Ecto neural progenitor cell (in vitro differentiated cells): ENCODE data around the gene GUCY2D.
"Not testable (repeated sequence)": the region's sequence is repeated elsewhere in the genome, so short reads cannot be mapped to it uniquely, and the experiment has no call there.

Experiments
- DNase-seq: peaks from one replicate; pipeline ENCODE4 v3.0.0-alpha.2; 2018; ENCODE audit warnings: low spot score

Gene GUCY2D

DNA sequence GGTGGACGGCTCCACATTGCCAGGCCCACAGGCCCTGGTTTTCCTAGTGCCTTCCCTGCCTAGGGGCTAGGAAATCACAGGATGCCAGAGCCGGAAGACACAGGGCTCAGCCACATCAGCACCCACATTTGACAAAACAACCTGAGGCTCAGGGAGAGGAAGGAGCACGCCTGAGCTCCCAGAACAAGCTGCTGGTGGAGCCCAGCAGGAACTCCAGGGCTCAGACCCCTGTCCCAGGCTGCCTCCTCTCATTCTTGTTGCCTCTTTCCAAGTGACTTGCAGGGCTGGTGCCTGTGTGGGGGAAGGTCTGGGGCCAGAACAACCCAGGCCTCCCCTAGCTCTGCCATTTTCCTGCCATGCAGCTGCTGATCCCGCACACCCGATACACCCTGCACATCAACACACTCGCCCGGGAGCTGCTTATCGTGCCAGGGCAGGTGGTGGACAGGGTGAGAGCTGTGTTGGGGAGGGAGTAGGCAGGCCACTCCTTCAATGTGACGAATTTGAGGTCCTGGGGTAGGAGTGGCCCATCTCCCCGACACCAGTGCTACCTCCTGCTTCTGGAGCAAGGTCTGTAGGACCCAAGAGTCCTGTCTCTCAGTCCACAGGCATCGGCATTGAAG is 44.0 kb downstream of the GUCY2D start:
- DNase-seq = no peak

DNA sequence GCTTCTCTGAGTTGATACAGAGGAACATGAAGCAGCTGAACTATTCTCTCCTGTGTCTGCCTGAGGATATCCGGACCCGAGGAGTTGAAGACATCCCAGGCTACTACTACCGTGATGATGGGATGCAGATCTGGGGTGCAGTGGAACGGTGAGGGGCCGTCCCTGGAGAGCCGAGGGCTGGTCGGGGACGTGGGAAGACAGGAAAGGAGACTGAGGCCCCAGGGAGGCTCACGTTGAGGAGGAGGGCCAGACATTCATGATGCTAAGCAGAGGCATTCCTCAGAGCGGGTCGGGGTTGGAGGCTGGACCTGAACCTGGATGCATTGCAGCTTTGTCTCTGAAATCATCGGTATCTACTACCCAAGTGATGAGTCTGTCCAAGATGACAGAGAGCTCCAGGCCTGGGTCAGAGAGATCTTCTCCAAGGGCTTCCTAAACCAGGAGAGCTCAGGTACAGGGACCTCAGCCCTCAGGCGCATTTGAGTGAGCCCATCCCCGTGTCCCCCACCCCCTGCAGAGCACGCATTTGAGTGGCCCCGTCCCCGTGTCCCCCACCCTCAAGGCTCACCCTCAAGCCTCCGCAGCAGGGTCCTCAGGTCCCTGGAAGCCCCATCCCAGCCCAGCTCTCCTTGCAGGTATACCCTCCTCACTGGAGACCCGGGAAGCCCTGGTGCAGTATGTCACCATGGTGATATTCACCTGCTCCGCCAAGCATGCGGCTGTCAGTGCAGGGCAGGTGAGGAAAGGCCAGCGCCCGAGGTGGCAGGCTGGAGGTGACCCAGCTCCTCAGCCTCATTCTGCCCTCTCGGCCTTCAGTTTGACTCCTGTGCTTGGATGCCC is 44.7 kb downstream of the GUCY2D start:
- DNase-seq = no peak

DNA sequence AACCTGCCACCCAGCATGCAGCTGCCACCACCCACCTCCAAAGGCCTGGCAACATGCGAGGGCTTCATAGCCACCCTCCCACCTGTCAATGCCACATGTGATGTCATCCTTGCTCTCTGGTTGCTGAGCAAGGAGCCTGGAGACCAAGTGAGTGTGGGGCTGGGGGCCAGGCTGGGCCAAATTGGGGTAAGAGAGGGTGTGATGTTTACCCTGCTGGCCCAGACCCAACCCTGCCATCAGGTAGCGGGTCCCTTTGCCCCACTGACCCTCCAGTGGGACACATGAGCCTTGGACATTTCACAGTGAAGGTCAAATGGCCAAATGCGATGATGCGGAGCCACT is 45.3 kb downstream of the GUCY2D start:
- DNase-seq = no peak

DNA sequence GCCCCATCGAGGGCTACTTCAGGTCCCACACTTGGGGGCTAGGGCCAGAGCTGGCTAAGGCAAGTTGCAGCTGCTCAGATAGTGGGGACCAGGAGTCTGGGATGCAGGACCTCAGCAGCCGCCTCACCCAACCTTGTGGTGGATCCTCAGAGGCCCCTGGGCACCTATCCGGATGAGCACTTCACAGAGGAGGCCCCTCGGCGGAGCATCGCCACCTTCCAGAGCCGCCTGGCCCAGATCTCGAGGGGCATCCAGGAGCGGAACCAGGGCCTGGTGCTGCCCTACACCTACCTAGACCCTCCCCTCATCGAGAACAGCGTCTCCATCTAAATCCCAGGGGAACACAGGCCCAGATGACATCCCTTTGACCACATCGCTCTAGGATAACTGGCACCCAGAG is 45.8 kb downstream of the GUCY2D start:
- DNase-seq = no peak

GRCh38 chr17:8048736-8049135 is 46.3 kb downstream of the GUCY2D start:
- no peak for DNase-seq

DNA sequence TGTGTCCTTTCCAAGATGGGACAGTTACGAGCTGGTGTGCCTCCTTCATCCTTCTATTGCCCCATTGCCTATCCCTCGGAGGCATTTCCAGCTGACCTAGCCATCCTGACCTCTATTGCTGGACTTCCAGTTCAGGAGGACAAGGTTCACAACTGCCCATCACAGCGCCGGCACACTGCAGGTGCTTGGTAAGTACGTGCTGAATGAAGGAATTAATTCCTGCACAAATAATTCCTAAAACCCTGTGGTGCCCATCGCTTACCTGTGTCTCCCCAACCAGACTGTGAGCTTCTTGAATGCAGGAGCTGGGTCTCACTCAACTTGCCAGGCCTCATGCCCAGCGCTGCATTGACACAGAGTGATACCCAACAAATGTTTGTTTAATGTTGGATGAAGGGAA is 49.4 kb downstream of the GUCY2D start:
- DNase-seq = no peak

- no peak for DNase-seq
Measured at GRCh38 chr17:8052256-8053252, 50.1 kb downstream of the GUCY2D start.

- no peak for DNase-seq
Measured at GRCh38 chr17:8053600-8053999, 51.2 kb downstream of the GUCY2D start.

- DNase-seq = no peak
Measured at GRCh38 chr17:8055851-8056231, 53.4 kb downstream of the GUCY2D start.

DNA sequence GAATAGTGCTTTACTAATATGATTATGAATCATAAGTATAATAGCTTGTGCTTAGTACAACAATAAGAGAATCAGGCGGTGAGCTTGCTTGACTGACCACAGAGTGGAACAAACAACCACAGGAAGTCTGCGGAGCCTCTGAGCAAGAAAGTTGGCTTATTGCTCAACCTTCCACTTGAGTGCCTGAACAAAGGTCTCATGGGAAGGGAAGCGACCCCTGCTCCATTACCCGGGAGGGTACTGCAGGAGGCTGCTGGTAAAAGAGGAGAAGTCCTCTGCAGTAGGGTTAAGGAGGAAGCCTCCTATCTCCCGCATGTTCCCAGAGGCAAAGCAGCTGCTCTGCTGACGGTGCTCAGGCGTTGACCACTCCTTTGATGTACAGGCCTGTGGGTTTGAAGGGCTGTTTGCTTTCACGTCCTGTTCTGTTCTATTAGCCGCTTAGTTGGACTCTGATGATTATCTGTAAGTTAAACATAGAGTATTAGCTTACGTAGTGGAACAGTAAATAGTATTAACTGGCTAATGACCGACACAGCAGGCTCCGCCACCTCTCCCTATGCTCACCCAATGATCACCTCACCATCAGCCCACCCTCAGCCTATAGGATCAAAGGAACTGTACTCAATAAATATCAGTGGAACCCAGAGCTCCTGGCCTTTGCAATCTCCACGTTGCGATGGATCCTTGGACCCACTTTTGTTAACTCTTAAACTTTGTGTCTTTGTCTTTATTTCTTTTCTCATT is 54.0 kb downstream of the GUCY2D start:
- no peak for DNase-seq

DNA sequence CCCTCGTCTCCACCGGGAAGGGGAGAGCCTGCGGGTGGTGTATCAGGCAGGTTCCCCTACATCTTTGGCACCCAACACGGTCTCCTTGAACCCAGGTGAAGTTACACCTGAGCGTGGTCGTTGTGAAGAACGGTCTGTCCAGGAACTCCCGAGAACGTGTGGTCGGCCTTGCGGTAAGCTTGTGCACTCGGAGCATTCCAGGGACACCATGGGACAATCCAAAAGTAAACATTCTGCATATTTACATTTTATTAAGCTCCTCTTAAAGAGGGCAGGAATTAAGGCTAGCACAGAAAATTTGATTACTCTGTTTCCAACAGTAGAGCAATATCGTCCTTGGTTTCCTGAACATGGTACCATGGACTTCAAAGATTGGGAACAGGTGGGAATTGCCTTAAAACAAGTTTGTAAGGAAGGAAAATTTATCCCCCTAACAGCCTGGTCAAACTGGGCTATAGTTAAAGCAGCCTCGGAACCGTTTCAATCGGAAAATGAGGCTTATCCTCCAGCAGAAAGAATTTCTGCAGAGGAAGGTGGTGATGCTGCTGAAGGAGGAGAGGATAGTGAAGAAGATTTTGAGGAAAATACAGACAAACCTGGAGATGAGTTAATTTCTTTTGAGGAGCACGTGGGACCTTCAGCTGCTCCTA is 54.7 kb downstream of the GUCY2D start:
- DNase-seq = no peak

DNA sequence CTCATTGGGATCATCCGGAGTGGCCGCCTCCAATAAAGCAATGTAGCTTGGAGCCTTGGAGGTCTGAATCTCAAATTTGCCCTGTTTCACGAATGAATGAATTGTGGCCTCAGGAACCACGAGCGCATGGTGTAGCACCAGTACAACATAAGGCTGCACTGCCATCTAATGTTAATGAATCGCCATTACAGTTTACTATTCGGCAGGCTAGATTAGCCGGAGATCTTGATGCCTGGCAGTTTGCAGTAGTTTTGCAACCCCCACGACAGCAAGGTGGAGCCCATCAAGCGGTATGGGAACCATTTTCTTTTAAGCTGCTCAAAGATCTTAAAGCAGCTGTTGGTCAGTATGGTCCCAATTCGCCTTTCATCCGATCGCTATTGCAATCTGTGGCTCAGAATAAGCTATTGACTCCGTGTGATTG is 55.3 kb downstream of the GUCY2D start:
- peak; percentile 74 for DNase-seq

DNA sequence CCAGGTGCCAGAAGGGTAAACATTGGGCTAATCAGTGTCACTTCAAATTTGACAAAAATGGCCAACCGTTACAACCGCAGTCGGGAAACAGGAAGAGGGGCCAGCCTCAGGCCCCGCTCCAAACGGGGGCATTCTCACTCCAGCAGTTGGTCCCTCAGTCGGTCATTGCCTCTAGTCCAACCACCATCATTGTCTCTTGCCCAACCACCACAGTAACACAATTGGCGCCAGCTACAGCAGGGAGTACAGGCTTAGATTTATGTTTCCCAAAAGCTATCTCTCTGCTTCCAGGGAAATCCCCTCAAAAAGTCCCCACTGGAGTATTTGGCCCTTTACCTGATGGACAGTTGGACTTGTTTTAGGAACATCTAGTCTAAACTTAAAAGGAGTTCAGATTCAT is 56.7 kb downstream of the GUCY2D start:
- no peak for DNase-seq

DNA sequence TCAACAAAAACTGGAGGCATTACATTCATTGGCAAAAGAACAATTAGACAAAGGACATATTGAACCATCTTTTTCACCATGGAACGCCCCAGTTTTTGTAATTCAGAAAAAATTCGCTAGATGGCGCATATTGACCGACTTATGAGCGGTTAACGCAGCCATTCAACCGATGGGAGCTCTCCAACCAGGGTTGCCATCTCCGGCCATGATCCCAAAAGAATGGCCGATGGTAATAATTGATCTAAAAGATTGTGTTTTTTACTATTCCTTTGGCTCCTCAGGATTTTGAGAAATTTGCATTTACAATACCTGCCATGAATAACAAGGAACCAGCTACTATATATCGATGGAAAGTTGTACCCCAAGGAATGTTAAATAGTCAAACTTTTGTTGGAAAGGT is 57.9 kb downstream of the GUCY2D start:
- peak; percentile 76 for DNase-seq

GRCh38 chr17:8061851-8062250 is 59.4 kb downstream of the GUCY2D start:
- not testable (repeated sequence) for DNase-seq

DNA sequence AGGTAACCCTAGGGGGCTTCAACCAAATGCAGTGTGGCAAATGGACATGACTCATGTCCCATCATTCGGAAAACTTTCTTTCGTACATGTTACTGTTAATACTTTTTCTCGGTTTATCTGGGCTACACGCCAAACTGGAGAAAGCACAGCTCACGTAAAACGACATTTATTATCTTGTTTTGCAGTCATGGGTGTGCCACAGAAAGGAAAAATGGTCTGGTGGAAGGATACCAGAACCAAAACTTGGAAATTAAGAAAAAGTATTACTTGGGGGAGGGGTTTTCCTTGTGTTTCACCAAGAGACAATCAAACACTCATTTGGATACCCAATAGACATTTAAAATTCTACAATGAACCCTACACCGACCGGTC is 60.0 kb downstream of the GUCY2D start:
- no peak for DNase-seq

DNA sequence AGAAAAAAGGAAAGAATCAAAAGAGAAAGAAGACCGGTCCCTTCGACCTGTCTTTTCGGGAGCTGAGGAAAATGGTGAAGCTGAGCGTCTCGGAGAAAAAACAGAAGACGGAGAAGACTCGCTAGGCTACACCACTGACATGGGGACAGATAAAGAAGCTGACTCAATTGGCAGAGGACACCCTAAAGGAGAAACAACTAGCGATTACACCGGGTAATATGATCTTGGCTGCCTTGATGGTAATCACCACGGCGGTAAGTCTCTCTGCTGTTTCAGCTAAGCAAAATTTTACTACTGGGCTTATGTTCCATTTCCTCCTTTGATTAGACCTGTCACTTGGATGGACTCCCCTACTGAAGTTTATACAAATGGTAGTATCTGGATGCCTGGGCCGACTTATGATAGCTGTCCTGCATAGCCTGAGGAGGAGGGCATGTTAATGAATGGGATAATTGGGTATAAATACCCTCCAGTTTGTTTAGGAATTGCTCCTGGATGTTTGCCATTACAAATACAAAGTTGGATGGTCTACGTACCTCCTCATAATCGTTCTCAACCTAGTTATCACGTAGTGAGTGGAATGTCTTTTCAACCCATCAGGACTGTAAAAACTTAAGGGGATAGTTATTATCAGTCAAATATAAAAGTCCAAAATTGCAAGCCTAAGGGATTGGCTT is 60.5 kb downstream of the GUCY2D start:
- no peak for DNase-seq

GRCh38 chr17:8063761-8064534 is 61.5 kb downstream of the GUCY2D start:
- no peak for DNase-seq

DNA sequence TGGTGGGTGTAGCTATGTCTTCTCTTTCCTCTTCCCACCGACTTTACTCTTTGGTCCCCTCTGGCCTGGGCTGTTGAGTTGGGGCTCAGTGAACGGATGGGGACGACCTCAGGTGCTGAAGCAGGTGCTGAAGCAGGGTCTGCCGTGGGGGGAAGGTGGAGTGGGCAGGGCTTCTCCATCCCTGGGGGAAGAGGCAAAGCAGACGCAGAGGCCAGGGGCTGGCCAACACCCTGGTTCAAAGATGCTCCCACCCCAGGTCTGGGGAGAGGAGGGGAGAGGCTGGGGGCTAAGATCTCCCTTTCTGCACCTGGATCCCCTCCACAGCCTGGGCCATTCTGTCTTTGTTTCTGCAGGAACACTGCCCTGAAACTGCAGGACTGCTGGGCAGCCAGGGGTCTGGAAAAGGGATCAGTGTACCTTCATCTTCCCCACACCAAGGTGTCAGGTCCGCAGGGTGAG is 62.2 kb downstream of the GUCY2D start:
- DNase-seq = no peak
